ENCODE results near the gene GRK2. TPM values are rescaled to one million over a fixed set of nuclear protein-coding genes. Genes with fewer than 3 reads are reported as not detected.
"Not testable (repeated sequence)": the region's sequence is repeated elsewhere in the genome, so short reads cannot be mapped to it uniquely, and the experiment has no call there.

GRK2 gene
- 46.4 and 51.3 TPM in 2 replicates for total RNA-seq

GRCh38 chr11:67266449-67267187 is at the start of gene GRK2:
Gene GRK2 (plus strand): TSS chr11:67266473. CDS start chr11:67266700, 227 bp downstream.
- DNase-seq (ENCODE audit: low read depth), result no peak
- TF ChIP-seq CTCF (IDR thresholded peaks at IDR 0.05; ENCODE audit: insufficient read depth, low read length, poor library complexity, severe bottlenecking), result no peak
- Histone ChIP-seq H3K36me3 (ENCODE audit: control insufficient read depth, insufficient read depth, low read length) (peaks cover 2% of the 10 kb centered on the region), H3K4me3 (ENCODE audit: low read depth, low read length) (peak within 1 kb of the TSS; percentile 65), H3K27me3 (ENCODE audit: control insufficient read depth, insufficient read depth, low read length) (no peaks in the 10 kb centered on the region)

- Histone ChIP-seq H3K27me3 (ENCODE audit: control insufficient read depth, insufficient read depth, low read length) (no peaks in the 10 kb centered on the region), H3K4me3 (ENCODE audit: low read depth, low read length) (no peak overlapping the region), H3K36me3 (ENCODE audit: control insufficient read depth, insufficient read depth, low read length) (no peaks in the 10 kb centered on the region)
- TF ChIP-seq CTCF (IDR thresholded peaks at IDR 0.05; ENCODE audit: insufficient read depth, low read length, poor library complexity, severe bottlenecking), result no peak
- DNase-seq (ENCODE audit: low read depth), result no peak
Measured at GRCh38 chr11:67227726-67228125, 38.5 kb upstream of the GRK2 start.

GRCh38 chr11:67230406-67230805 is 35.9 kb upstream of the GRK2 start:
- H3K27me3 ChIP-seq (ENCODE audit: control insufficient read depth, insufficient read depth, low read length), result no peaks in the 10 kb centered on the region
- H3K4me3 ChIP-seq (ENCODE audit: low read depth, low read length), result no peak overlapping the region
- no peaks in the 10 kb centered on the region for H3K36me3 ChIP-seq (ENCODE audit: control insufficient read depth, insufficient read depth, low read length)
- DNase-seq (ENCODE audit: low read depth), result no peak
- TF ChIP-seq CTCF (IDR thresholded peaks at IDR 0.05; ENCODE audit: insufficient read depth, low read length, poor library complexity, severe bottlenecking), result no peak

GRCh38 chr11:67230886-67231285 is 35.4 kb upstream of the GRK2 start:
- TF ChIP-seq CTCF (IDR thresholded peaks at IDR 0.05; ENCODE audit: insufficient read depth, low read length, poor library complexity, severe bottlenecking), result no peak
- Histone ChIP-seq H3K27me3 (ENCODE audit: control insufficient read depth, insufficient read depth, low read length) (no peaks in the 10 kb centered on the region), H3K36me3 (ENCODE audit: control insufficient read depth, insufficient read depth, low read length) (no peaks in the 10 kb centered on the region), H3K4me3 (ENCODE audit: low read depth, low read length) (no peak overlapping the region)
- DNase-seq (ENCODE audit: low read depth), result no peak

- TF ChIP-seq CTCF (IDR thresholded peaks at IDR 0.05; ENCODE audit: insufficient read depth, low read length, poor library complexity, severe bottlenecking), result no peak
- no peaks in the 10 kb centered on the region for H3K36me3 ChIP-seq (ENCODE audit: control insufficient read depth, insufficient read depth, low read length)
- no peak overlapping the region for H3K4me3 ChIP-seq (ENCODE audit: low read depth, low read length)
- DNase-seq (ENCODE audit: low read depth), result no peak
- no peaks in the 10 kb centered on the region for H3K27me3 ChIP-seq (ENCODE audit: control insufficient read depth, insufficient read depth, low read length)
Measured at GRCh38 chr11:67233584-67234190, 32.6 kb upstream of the GRK2 start.

GRCh38 chr11:67234571-67234970 is 31.7 kb upstream of the GRK2 start:
- DNase-seq (ENCODE audit: low read depth); H3K4me3 ChIP-seq (ENCODE audit: low read depth, low read length); H3K36me3 ChIP-seq (ENCODE audit: control insufficient read depth, insufficient read depth, low read length); H3K27me3 ChIP-seq (ENCODE audit: control insufficient read depth, insufficient read depth, low read length): not testable (repeated sequence)
